ENCODE measurements around the gene LSAMP.

The LSAMP gene

DNA sequence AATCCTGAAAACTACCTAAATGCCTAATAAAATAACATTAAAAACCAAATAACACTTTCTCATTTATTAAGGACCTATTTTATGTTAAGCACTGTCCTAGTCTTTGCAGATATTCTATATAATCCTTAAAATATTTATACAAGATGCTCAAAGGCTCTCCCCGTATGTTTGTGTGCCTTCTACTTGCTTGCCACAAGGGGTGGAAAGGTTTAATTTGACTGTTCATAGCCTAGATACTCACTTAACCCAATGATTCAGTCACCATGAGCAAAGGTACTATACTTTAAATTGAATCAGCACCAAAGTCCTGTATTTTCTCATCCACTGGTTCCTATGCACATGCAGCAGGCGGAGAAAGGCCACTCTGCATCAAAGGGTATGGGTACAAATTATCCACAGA lies 32.0 kb downstream of the LSAMP start:
- DNase-seq (ENCODE audit: low read depth) = no peak

DNA sequence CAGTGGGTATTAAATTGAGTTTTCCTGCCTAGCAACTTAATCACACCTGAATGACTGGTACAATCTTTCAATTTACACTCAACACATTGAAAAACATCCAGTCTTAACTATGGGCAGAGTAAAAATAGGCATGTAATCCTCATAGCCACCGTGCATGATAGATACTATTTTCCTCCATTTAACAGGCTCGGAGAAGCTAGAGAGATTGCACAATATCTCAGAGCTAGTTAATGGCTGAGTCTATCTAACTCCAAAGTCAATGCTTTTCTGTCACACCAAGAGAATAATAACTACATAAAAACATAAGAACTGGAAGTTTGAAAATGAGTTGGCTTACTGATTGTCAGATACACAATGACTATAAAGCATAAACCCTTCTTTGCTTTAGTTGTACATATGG lies 36.8 kb downstream of the LSAMP start:
- TF ChIP-seq, protein P1, sequence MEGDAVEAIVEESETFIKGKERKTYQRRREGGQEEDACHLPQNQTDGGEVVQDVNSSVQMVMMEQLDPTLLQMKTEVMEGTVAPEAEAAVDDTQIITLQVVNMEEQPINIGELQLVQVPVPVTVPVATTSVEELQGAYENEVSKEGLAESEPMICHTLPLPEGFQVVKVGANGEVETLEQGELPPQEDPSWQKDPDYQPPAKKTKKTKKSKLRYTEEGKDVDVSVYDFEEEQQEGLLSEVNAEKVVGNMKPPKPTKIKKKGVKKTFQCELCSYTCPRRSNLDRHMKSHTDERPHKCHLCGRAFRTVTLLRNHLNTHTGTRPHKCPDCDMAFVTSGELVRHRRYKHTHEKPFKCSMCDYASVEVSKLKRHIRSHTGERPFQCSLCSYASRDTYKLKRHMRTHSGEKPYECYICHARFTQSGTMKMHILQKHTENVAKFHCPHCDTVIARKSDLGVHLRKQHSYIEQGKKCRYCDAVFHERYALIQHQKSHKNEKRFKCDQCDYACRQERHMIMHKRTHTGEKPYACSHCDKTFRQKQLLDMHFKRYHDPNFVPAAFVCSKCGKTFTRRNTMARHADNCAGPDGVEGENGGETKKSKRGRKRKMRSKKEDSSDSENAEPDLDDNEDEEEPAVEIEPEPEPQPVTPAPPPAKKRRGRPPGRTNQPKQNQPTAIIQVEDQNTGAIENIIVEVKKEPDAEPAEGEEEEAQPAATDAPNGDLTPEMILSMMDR (conservative IDR thresholded peaks at IDR 0.05; ENCODE audit: low read depth, low read length) = no peak
- DNase-seq (ENCODE audit: low read depth) = no peak
- H3K4me3 ChIP-seq (ENCODE audit: low read length) = no peak overlapping the region

More for the DNA sequence above, 32.0 kb downstream of the LSAMP start:
- TF ChIP-seq, protein P1 (conservative IDR thresholded peaks at IDR 0.05; ENCODE audit: low read depth, low read length) = peak; percentile 27
- H3K4me3 ChIP-seq (ENCODE audit: low read length) = no peak overlapping the region

DNA sequence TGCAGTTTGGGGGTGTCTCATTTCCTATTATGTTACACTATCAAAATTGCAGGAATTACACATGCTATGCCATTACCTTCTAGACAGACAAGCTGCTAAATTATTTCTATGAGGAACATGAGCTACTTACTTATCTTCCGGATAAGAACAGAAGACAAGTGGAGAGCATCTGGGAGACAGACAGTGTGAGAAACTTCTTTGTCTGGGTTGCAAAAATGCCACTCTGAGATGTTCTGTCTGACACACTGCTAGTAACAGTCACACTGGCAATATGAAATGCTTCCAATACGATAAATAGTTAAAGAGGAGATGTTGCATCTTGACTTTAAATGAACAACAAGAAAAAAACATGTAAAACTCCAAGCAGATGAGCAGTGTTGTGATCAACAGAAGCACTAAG lies 40.1 kb downstream of the LSAMP start:
- TF ChIP-seq, protein P1 (conservative IDR thresholded peaks at IDR 0.05; ENCODE audit: low read depth, low read length) = no peak
- no peak overlapping the region for H3K4me3 ChIP-seq (ENCODE audit: low read length)
- DNase-seq (ENCODE audit: low read depth) = no peak

DNA sequence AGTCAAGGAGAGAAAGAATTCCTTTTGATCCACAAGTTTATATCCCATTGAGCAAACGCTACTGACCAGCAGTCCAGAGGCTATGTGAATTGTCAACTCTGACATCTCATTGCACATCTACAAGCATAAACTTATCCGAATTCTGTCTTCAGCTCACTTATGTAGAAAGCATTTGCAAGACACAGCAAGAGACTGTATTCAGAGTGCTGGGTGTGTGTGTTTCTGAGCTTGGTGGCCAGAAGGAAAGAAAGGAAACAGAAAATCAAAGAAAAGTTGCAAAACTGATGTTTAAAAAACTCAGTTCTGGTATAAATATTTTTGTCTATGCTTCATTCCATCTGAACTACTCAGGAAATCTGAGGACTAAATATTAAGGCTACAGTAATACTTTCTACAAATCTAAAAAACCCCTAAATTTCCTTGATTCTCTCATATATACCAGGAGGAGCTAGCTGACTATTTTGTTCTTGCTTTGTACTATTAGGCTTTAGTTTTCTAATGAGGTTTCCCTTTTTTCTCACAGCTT lies 45.5 kb downstream of the LSAMP start:
- TF ChIP-seq, protein P1 (conservative IDR thresholded peaks at IDR 0.05; ENCODE audit: low read depth, low read length) = no peak
- DNase-seq (ENCODE audit: low read depth) = no peak

DNA sequence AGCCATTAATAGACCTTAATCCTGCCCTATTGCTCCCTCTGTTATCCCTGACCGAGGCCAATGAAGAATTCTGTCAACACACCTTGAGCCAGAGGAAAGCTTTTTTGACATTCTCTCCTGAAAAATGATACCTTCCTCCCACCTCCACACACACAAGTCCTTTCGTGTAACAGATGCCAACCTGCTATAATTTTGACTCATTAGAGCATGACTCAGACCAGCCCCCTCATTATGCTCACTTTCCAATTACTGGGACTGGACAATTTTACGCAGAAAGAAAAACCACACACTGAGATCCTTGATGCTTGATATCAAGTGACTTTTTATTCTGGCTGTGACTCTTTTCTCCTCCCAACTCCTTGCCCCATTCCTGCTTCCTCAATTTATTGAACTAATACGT lies 50.9 kb downstream of the LSAMP start:
- no peak for DNase-seq (ENCODE audit: low read depth)
- H3K4me3 ChIP-seq (ENCODE audit: low read length) = no peak overlapping the region
- TF ChIP-seq, protein P1 (conservative IDR thresholded peaks at IDR 0.05; ENCODE audit: low read depth, low read length) = no peak

More for the DNA sequence above, 45.5 kb downstream of the LSAMP start:
- no peak overlapping the region for H3K4me3 ChIP-seq (ENCODE audit: low read length)

DNA sequence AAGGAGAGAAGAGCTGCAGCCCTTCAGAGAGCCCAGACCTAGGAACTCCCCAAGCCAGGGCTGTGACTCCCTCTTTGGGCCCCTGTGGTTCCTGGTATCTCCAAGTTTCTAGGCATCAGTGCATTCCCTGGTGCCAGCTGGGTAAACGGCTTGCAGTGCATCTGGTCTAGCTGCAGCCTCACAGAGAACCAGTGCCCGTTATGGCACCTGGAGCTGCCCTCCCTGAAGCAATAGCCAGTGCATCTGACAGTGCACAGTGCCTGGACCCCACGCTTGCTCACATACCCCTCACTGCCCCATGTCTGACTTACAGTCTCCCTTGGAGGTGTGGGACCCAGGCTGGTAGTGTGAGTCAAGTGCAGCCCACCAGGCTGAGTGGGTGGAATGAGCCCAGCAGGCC lies 52.1 kb downstream of the LSAMP start:
- DNase-seq (ENCODE audit: low read depth) = no peak
- TF ChIP-seq, protein P1 (conservative IDR thresholded peaks at IDR 0.05; ENCODE audit: low read depth, low read length) = no peak

DNA sequence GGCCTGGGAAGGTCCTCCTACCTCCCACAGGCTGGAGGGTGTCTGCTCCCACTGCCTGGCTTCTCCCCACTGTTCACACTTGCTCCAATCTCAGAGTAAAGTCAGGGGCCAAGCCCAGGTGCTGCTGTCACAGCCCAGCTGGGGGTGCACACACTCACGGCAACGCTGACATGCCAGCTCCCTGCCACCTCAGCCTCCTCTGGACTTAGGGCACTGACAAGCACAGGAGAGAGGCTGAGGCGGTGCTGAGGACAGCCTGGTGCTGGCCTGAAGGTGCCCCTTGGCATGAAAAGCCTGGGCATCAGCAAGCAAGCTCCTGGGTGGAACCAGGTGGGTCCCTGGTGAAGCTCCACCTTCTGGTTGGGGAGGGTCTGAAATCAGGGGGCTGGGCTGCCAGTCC lies 53.0 kb downstream of the LSAMP start:
- H3K4me3 ChIP-seq (ENCODE audit: low read length) = no peak overlapping the region
- TF ChIP-seq, protein P1 (conservative IDR thresholded peaks at IDR 0.05; ENCODE audit: low read depth, low read length) = no peak
- no peak for DNase-seq (ENCODE audit: low read depth)

More for the DNA sequence above, 52.1 kb downstream of the LSAMP start:
- H3K4me3 ChIP-seq (ENCODE audit: low read length) = no peak overlapping the region

All from retinal pigment epithelial cell (primary cell).